ENCODE results near the gene LRIG2. TPM values are rescaled to one million over a fixed set of nuclear protein-coding genes. Genes with fewer than 3 reads are reported as not detected.

Gene LRIG2
- total and polyA plus RNA-seq, 9 of the 15 experiments (the other 6 are each of a cell fraction or from before 2014, with no cell fraction given): 1.8 to 28.1 (median 11.5) TPM

GRCh38 chr1:113141650-113142473 lies 68.9 kb downstream of the LRIG2 start (continued):
- no peak for TF ChIP-seq ZNF277 (CRISPR knock-in tag; IDR thresholded peaks at IDR 0.05; ENCODE audit: borderline replicate concordance)
- TF ChIP-seq PPARD (CRISPR knock-in tag; IDR thresholded peaks at IDR 0.05): no peak
- TF ChIP-seq THRB (CRISPR knock-in tag; conservative IDR thresholded peaks at IDR 0.05): no peak
- TF ChIP-seq TOE1 (IDR thresholded peaks at IDR 0.05; ENCODE audit: borderline replicate concordance): no peak
- no peak for TF ChIP-seq TOE1 (CRISPR knock-in tag; IDR thresholded peaks at IDR 0.05; ENCODE audit: borderline replicate concordance, low read depth)
- TF ChIP-seq MYC (IDR thresholded peaks at IDR 0.05; ENCODE audit: low read depth, low read length): 0 out of 2 replicates have a peak, but pooled peaks have one; percentile 18
- TF ChIP-seq MYC (CRISPR knock-in tag; IDR thresholded peaks at IDR 0.05; ENCODE audit: borderline replicate concordance, low read depth): no peak
- TF ChIP-seq NBN (IDR thresholded peaks at IDR 0.05; ENCODE audit: low read depth): 0 out of 2 replicates have a peak, but pooled peaks have one; percentile 43
- no peak for TF ChIP-seq SREBF2 (CRISPR knock-in tag; IDR thresholded peaks at IDR 0.05)
- no peak for TF ChIP-seq GABPA (tag; conservative IDR thresholded peaks at IDR 0.05; ENCODE audit: low read depth)
- peak; percentile 51; the same call in 1 of the 2 replicates for TF ChIP-seq STAT5A (IDR thresholded peaks at IDR 0.05; ENCODE audit: borderline replicate concordance, low read length)
- TF ChIP-seq KLF6 (CRISPR knock-in tag; IDR thresholded peaks at IDR 0.05; ENCODE audit: borderline replicate concordance): 0 out of 2 replicates have a peak, but pooled peaks have one; percentile 17
- TF ChIP-seq NELFE (IDR thresholded peaks at IDR 0.05; ENCODE audit: insufficient read depth, insufficient read length): no peak
- no peak for TF ChIP-seq CGGBP1 (CRISPR knock-in tag; IDR thresholded peaks at IDR 0.05)
- TF ChIP-seq HMGXB4 (CRISPR knock-in tag; IDR thresholded peaks at IDR 0.05): no peak
- no peak for TF ChIP-seq ZC3H8 (IDR thresholded peaks at IDR 0.05)
- no peak for TF ChIP-seq ZNF431 (CRISPR knock-in tag; IDR thresholded peaks at IDR 0.05)
- no peak for TF ChIP-seq UBTF (IDR thresholded peaks at IDR 0.05; ENCODE audit: borderline replicate concordance in 1 of 2, low read depth in 2 of 2, low read length in 2 of 2)
- TF ChIP-seq GABPB1 (CRISPR knock-in tag; IDR thresholded peaks at IDR 0.05): no peak; the same call in 1 of the 2 replicates
